Neural crest cell (in vitro differentiated cells): ENCODE measurements around the gene PDE4A. TPM values are rescaled to one million over a fixed set of nuclear protein-coding genes. Genes with fewer than 3 reads are reported as not detected.

Experiments used
- DNase-seq: peaks from one replicate; pipeline ENCODE4 v3.0.0; 2021; ENCODE audit warnings: low read depth, mixed read lengths, low spot score
- H3K27ac Mint-ChIP-seq: one replicate; pipeline ENCODE4 v1.8.0; 2021; ENCODE audit warnings: mild to moderate bottlenecking, mixed read lengths; ENCODE audit not compliant: unreplicated experiment
- H3K27me3 Mint-ChIP-seq: 2 replicates; pipeline ENCODE4 v1.8.0; 2021; ENCODE audit warnings: low read depth, mild to moderate bottlenecking, mixed read lengths
- H3K36me3 Mint-ChIP-seq: 2 replicates; pipeline ENCODE4 v1.8.0; 2021; ENCODE audit warnings: low read depth, mild to moderate bottlenecking, mixed read lengths
- H3K4me1 Mint-ChIP-seq: 2 replicates; pipeline ENCODE4 v1.8.0; 2021; ENCODE audit warnings: mixed read lengths
- H3K4me3 Mint-ChIP-seq: one replicate; pipeline ENCODE4 v1.8.0; 2021; ENCODE audit warnings: mild to moderate bottlenecking, mixed read lengths
- H3K9me3 Mint-ChIP-seq: 2 replicates; pipeline ENCODE4 v1.8.0; 2021; ENCODE audit warnings: mixed read lengths
- total RNA-seq: library from RNA; stranded (reverse); gene quantifications from 2 replicates; pipeline ENCODE4 v1.2.1, GENCODE V29; 2021
- TF ChIP-seq, protein P1 (sequence below): fragments of 200-600 bp; sonication (generic); conservative IDR thresholded peaks from 2 replicates; pipeline ENCODE4 v1.5.0; 2021; ENCODE audit warnings: antibody characterized with exemption, mild to moderate bottlenecking

PDE4A gene
- total RNA-seq, 1 donor from 2014 or later: 1.5 TPM

- Mint-ChIP-seq H3K27ac (no peak overlapping the region), H3K27me3 (peaks cover 75% of the 10 kb centered on the region), H3K4me1 (peaks cover 21% of the 10 kb centered on the region), H3K4me3 (peak overlapping the region; percentile 68), H3K9me3 (no peaks in the 10 kb centered on the region), H3K36me3 (peaks cover 3% of the 10 kb centered on the region)
- DNase-seq: peak; percentile 87
- TF ChIP-seq, protein P1, sequence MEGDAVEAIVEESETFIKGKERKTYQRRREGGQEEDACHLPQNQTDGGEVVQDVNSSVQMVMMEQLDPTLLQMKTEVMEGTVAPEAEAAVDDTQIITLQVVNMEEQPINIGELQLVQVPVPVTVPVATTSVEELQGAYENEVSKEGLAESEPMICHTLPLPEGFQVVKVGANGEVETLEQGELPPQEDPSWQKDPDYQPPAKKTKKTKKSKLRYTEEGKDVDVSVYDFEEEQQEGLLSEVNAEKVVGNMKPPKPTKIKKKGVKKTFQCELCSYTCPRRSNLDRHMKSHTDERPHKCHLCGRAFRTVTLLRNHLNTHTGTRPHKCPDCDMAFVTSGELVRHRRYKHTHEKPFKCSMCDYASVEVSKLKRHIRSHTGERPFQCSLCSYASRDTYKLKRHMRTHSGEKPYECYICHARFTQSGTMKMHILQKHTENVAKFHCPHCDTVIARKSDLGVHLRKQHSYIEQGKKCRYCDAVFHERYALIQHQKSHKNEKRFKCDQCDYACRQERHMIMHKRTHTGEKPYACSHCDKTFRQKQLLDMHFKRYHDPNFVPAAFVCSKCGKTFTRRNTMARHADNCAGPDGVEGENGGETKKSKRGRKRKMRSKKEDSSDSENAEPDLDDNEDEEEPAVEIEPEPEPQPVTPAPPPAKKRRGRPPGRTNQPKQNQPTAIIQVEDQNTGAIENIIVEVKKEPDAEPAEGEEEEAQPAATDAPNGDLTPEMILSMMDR: peak; percentile 87
Measured at GRCh38 chr19:10416380-10417257, 3.7 kb upstream of the PDE4A start.

- peaks cover 80% of the 10 kb centered on the region for H3K27me3 Mint-ChIP-seq
- H3K27ac Mint-ChIP-seq: no peak overlapping the region
- H3K9me3 Mint-ChIP-seq: no peaks in the 10 kb centered on the region
- peaks cover 3% of the 10 kb centered on the region for H3K36me3 Mint-ChIP-seq
- H3K4me3 Mint-ChIP-seq: peak overlapping the region; percentile 43
- peaks cover 20% of the 10 kb centered on the region for H3K4me1 Mint-ChIP-seq
- TF ChIP-seq, protein P1: no peak
- DNase-seq: no peak
Measured at GRCh38 chr19:10417541-10418234, 2.6 kb upstream of the PDE4A start.

DNA sequence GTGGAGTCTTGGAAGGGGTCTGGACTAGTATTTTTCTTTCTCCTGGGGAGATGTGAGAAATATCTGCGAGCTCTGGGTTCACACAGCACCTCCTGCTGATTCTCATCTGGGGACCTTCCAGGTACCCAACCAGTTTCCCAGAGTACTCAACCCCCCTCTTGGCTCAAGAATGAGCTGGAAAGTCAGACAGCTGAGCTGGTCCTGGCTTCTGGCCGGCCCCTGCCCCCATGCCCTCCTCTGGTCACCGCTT, 2.2 kb upstream of the PDE4A start:
- H3K4me1 Mint-ChIP-seq: peaks cover 20% of the 10 kb centered on the region
- peaks cover 85% of the 10 kb centered on the region for H3K27me3 Mint-ChIP-seq
- H3K9me3 Mint-ChIP-seq: no peaks in the 10 kb centered on the region
- no peak for DNase-seq
- TF ChIP-seq, protein P1: no peak
- no peak overlapping the region for H3K27ac Mint-ChIP-seq
- peaks cover 3% of the 10 kb centered on the region for H3K36me3 Mint-ChIP-seq
- peak overlapping the region; percentile 43 for H3K4me3 Mint-ChIP-seq

DNA sequence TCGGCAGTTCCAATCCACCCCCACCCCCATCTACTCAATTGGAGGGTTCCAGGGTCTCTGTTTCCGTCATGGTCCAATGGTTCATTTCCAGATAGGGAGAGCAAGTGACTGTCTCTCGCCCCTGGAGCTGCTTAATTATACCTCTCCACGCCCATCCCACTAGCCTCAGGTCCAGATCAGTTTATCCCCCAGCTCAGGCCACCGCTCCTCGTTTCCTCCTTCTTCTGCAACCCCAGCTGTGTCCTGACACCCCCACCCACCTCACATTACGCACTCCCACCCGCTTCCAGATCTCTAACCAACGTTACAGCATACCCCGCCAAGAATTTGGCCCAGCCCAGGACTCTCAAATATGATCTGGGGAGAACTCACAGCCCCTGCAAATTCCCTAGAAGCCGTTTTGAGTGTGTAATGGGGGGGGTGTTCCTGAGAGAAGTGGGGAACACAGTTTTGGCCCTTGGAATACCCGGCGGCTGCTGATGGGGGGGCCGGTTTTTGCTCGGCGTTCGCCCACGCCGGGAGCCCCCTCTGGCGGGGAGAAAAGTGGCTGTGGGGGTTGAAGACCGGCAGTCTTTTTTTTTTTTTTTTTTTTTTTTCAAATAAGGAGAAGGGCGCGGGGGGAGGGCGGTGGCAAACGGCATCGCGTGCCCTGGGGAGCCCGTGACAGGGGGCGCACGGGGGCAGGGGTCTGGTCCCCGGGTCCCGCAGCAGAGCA, 1.7 kb upstream of the PDE4A start:
- Mint-ChIP-seq H3K27ac (no peak overlapping the region), H3K9me3 (no peaks in the 10 kb centered on the region), H3K4me1 (peaks cover 20% of the 10 kb centered on the region), H3K27me3 (peaks cover 87% of the 10 kb centered on the region), H3K36me3 (peaks cover 3% of the 10 kb centered on the region), H3K4me3 (peak overlapping the region; percentile 43)
- TF ChIP-seq, protein P1: no peak
- no peak for DNase-seq

DNA sequence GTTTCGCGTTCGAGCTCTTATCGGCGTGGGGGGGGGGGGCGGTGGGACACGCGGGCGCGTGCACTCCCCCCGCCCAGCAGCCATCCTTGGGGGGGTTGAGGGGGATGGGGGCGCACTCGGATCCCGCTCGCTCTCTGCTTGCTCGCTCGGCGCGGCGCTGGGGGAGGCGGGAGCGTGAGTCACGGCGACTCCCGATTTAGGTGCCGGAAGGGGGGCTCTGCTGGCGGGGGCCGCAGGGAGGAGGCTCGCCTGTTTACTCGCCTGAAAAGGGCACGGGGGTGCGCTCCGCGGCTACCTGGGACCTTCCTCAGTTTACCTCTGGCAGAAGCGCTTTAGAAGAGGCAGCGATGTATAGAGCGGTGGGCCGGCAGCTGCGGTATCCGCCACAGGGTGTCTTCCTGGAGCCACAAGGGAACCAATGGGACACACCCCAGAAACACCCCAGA, 1.1 kb upstream of the PDE4A start:
- Mint-ChIP-seq H3K4me1 (peaks cover 20% of the 10 kb centered on the region), H3K36me3 (peaks cover 3% of the 10 kb centered on the region), H3K4me3 (peak overlapping the region; percentile 87), H3K27ac (no peak overlapping the region), H3K27me3 (peaks cover 90% of the 10 kb centered on the region), H3K9me3 (no peaks in the 10 kb centered on the region)
- TF ChIP-seq, protein P1: no peak
- DNase-seq: no peak
